IPS DF 4.7 (cell line): ENCODE measurements around the gene RAX2.

Experiments used
- DNase-seq: peaks from one replicate; pipeline ENCODE4 v3.0.0-alpha.2; 2013; ENCODE audit warnings: low spot score; ENCODE audit errors: extremely low read depth

The RAX2 gene

GRCh38 chr19:3801412-3802096 lies 29.5 kb upstream of the RAX2 start:
- DNase-seq, result no peak

DNA sequence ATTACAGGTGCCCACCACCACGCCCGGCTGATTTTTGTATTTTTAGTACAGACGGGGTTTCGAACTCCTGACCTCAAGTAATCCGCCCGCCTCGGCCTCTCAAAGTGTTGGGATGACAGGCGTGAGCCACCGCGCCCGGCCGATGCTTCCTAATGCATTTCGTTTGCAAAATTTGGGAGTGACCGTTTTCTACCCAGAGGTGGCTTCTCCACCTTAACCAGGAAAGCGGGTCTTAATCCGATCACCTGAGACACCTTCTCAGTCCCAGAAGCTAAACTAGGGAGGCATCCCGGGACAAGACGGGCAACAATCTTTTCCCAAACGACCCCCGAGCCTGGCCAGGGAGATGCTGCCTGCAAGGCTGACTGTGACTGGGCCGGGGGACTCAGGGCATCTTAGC lies 29.0 kb upstream of the RAX2 start:
- DNase-seq, result no peak

GRCh38 chr19:3798137-3798536 lies 26.1 kb upstream of the RAX2 start:
- DNase-seq, result no peak

GRCh38 chr19:3796358-3796757 lies 24.3 kb upstream of the RAX2 start:
- DNase-seq, result no peak

DNA sequence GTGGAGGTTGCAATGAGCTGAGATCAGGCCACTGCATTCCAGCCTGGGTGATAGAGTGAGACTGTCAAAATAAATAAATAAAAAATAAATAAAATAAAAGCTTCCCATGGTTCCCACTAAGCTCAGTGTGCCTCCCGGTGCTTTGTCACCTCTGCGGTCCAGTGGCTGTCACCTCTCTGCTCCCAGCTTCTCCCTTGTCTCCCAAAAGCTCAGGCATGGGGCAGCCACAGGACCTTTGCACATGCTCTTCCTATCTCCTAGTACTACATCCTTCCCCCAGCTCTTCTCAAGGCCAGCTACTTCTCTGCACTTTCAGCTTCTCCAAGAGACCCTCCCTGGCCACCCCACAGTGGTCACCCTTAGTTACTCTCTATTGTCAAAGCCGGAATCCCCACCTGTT lies 21.8 kb upstream of the RAX2 start:
- no peak for DNase-seq

- DNase-seq, result no peak
Measured at GRCh38 chr19:3792114-3792513, 20.1 kb upstream of the RAX2 start.

DNA sequence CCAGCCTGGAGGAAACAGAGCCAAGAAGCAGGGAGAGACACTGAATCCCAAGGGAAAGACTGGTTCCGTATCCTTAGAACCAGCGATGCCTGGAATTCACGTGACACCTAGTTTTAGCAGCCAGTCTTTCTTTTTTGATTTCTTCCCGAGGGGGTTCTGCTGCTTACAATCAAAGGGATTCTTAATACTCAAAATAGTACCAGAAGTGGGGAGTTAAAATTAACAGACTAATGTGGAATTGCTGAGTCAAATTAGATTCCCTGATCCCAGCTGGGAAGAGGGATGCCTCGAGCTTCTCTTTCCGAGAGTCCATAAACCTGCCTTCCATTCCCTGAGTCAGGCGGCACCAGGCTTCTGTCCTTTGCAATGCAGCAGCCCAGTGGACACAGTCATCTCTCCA lies 18.9 kb upstream of the RAX2 start:
- no peak for DNase-seq

- DNase-seq, result no peak
Measured at GRCh38 chr19:3790209-3790734, 18.2 kb upstream of the RAX2 start.

DNA sequence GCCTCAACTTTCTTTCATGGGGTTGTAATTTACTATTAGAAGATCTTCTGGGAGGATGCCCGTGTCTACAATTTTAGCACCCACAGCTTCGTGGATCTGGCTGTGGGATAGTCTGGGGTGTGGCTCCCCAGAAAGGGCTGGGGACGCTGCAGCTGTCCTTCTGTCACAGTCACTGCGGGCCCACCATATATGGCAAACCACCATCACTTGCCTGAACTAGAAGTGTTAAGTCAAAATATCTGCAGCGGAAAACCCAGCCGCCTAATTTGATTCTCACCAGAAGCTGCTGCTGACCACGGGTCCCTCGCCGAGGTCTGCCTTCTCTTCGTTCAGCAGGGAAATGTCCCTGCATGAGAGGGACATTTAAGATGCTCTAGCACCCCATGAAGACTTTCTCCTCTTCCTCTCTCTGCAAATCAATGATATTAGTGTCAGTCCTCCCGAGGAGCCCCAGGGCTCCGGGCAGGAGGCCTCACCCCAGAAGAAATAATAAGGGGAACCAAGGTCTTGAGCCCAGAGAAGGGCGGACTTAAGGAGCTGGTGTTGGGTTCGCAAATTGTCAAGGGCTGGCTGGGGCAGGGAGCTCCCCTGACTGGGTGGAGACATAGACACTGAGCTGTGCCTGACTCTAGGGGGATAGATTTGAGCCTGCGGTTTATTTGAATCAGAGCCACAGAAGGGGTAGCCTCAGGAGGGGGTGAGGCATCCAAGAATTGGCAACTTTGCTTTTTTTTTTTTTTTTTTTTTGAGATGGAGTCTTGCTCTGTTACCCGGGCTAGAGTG lies 17.2 kb upstream of the RAX2 start:
- DNase-seq, result no peak

- DNase-seq, result no peak
Measured at GRCh38 chr19:3785938-3786824, 14.2 kb upstream of the RAX2 start, which contains the start of gene MATK. Gene MATK (minus strand): TSS chr19:3786381. CDS start chr19:3785135, 1,246 bp downstream.

- DNase-seq, result no peak
Measured at GRCh38 chr19:3785451-3785937, 13.5 kb upstream of the RAX2 start.

DNA sequence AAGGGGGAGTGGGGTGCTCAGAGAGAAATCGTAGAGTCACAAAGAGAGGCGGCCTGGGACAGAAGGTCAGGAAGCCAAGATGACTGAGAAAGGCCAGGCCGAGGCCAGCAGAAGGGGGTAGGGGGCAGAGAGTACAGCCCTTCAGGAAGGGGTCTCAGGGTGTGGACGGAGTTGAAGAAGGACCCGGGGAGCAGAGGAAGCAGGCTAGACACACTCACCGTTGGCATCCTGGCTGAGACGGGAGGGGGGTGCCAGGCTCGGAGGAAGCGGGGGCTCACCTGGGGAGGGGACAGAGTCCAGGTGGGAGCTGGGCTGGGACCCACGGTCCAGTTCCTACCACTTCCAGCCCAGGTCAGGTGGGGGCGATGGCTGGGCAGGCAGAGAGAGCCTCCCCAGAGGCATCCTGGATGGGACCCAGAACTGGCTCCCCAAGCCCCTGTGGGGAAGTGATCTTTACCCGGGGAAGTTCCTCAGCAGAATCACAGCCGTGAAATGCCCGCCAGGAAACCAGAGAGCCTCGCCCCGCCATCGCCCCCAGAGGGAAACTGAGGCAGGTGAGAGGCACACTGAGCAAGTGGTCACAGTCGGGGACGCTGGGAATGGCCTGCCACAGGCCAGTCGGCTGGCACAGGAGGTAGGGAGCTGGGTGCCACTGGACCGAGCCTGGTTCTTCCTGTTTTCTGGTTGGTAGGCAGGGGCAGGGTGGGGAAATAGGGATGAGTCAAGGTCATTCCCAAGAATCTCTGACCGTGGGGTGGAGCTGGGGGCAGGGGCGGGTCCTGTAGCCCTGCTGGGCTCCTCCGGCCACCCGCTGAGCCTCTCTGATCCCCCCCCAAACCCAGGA lies 12.8 kb upstream of the RAX2 start:
- DNase-seq, result no peak

- DNase-seq, result no peak
Measured at GRCh38 chr19:3783660-3784584, 11.9 kb upstream of the RAX2 start.

DNA sequence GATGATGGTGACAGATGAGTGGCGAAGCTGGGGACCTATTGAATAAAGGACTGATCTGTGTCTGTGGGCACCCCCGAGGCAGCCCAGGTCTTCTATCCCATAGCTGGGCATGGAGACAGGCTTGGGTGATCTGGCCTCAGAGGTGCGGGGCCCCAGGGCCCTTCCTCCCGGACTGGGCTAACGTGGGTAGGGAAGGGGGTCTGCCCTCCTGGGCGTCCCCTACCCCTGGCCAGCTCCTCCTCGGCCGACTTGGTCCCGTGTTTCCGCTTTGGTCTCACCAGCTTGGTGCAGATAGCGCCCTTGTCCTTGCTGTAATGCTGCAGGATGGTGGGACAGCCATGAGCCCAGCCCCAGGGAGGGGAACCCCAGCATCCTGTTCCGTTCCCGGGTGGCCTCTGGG lies 10.9 kb upstream of the RAX2 start:
- no peak for DNase-seq

GRCh38 chr19:3782330-3782729 lies 10.3 kb upstream of the RAX2 start:
- no peak for DNase-seq

- DNase-seq, result no peak
Measured at GRCh38 chr19:3781603-3782002, 9.6 kb upstream of the RAX2 start.

- no peak for DNase-seq
Measured at GRCh38 chr19:3780786-3781304, 8.8 kb upstream of the RAX2 start.

- DNase-seq, result no peak
Measured at GRCh38 chr19:3778899-3779723, 7.1 kb upstream of the RAX2 start.
